Activated gamma-delta T cell treated with anti-CD3 and anti-CD28 coated beads, Interleukin-2, amount 50 U/mL, for 16 hours (primary cell): Measurements from ENCODE around the gene ZMYND8.
"Not testable (repeated sequence)": the region's sequence is repeated elsewhere in the genome, so short reads cannot be mapped to it uniquely, and the experiment has no call there.

ENCODE experiments used
- DNase-seq: peaks from one replicate; pipeline ENCODE4 v3.0.0-alpha.2; 2020; ENCODE audit warnings: low read depth

The ZMYND8 gene

DNA sequence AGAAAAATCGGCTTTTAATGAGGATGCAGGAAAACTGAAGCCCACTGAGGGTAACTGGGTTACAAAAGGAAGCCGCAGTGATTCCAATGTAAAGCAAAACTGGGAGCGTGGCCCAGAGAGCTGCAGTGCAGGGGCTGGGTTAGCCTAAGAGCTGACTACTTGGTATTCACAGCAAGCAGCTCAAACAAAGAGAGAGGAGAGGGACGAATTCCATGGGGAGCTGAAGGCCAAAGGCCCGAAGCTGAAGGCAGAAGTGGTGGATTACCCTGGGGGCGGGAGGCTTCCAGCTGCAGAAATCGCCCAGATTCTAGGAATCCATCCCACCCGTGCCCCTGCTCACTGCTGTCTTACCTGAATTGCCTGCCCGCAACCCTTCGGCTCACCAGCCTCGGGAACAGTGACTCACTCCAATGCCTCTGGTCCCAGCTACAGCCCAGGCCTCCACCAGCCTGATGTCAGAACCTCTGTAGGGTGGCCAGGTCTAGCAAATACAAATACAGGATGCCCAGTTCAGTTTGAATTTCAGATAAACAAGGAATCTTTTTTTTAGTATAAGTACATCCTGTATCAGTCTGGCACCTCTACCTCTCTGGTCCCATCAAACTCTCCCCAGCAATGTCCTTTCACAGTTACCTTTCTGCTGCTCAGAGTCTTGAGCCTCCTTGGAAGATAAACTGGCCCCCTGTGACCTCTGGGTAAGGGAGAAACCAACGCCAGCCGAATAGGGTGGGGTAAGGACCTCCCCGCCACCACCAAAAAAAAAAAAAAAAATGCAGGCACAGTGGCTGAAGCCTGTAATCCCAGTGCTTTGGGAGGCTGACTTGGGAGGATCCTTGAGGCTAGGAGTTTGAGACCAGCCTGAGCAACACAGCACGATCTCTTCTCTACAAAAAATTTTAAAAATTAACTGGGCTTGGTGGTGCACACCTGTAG, 14.6 kb upstream of the ZMYND8 start:
- DNase-seq = no peak

DNA sequence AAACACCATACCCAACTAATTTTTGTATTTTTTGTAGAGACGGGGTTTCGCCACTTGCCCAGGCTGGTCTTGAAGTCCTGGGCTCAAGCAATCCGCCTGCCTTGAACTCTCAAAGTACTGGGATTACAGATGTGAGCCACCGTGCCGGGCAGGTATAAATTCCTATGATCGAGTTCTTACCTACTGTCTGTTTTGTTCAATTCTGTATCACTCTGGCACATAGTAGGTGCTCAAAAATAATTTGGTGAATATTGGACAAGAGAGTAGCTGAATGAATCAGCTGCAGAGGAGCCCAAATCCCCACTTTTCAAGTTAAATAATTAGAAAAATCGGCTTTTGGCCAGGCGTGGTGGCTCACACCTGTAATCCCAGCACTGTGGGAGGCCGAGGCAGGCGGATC, 13.7 kb upstream of the ZMYND8 start:
- no peak for DNase-seq

DNA sequence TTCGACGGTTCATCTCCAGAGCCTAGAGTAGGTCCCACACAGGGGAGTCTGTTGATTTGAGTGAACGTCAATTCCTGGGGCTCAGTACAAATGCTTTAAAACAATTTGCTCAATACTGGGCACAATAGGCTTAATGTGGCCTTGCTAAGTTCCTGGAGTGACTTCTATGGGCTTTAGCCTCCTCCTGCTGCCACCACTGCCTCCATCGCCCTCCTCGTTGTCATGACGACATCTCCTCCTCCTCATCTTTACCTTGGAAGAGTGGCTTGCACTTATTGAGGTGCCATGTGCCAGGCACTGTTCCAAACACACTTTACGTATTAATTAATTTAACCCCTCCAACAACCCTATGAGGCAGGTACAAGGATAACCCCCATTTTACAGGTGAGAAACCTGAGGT, 11.8 kb upstream of the ZMYND8 start:
- DNase-seq = no peak

DNA sequence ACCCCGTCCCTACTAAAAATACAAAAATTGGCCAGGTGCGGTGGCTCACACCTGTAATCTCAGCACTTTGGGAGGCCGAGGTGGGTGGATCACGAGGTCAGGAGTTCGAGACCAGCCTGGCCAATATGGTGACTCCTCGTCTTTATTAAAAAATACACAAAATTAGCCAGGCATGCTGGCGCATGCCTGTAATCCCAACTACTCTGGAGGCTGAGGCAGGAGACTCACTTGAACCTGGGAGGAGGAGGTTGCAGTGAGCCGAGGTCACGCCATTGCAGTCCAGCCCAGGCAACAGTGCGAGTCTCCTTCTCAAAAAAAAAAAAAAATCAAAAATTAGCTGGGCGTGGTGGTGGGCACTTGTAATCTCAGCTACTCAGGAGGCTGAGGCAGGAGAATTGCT, 9.8 kb upstream of the ZMYND8 start:
- not testable (repeated sequence) for DNase-seq

DNA sequence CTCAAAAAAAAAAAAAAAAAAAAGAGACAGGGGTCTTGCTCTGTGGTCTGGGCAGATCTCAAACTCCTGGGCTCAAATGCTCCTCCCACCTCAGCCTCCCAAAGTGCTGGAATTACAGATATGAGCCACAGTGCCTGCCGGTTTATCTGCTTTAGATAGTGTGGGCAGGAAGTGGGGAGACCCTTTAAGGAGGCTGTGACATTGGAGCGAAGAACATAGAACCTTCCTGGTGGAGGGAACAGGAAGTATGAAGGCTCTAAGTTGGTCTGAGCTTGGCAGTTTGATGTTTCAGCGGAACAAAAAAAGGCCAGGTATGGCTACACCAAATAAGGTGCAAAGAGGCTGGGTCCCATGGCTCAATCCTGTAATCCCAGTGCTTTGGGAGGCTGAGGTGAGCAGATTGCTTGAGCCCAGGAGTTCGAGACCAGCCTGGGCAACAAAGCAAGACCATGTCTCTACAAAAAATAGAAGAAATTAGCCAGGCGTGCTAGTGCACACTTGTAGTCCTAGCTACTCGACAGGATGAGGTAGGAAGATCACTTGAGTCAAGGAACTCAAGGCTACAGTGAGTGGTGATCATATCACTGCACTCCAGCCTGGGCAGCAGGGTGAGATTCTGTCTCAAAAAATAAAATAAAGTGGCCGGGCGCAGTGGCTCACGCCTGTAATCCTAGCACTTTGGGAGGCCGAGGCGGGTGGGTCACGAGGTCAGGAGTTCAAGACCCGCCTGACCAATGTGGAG, 8.7 kb upstream of the ZMYND8 start:
- DNase-seq = no peak

DNA sequence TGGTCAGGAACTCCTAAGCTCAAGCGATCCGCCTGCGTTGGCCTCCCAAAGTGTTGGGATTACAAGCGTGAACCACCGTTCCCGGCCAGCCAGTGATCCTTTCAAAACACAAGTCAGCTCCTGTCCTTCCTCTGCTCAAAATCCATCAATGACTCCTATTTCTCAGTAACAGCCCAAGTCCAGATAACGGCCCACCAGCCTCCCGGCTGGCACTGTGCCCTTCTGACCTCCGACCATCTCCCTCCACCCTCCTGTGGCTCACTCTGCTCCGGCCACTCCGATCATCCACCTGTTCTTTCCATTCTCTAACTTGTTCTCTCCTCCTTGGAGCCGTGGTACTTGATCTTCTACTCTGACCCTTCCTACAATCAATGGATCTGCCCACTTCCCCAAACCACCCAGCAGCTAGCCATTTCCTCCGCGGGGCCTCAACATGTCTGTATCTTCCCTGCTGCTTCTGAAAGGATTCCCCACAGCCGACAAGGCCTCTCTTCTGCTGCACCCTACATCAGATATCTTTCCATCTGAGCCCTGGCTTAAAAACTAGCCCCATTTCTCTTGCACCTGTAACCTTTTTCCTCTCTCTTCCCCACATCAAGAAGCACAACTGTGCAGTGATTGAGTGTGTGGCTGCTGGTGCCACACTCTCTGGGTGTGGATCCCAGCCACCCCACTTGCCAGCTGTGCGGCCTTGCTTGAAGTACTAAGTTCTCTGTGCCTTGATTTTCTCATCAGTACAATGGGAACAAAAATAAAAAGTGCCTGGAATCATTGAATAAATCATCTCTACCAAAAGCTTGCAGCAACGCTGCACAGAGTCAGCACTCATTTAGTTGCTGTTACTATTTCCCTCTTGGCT, 6.1 kb upstream of the ZMYND8 start:
- DNase-seq = no peak

DNA sequence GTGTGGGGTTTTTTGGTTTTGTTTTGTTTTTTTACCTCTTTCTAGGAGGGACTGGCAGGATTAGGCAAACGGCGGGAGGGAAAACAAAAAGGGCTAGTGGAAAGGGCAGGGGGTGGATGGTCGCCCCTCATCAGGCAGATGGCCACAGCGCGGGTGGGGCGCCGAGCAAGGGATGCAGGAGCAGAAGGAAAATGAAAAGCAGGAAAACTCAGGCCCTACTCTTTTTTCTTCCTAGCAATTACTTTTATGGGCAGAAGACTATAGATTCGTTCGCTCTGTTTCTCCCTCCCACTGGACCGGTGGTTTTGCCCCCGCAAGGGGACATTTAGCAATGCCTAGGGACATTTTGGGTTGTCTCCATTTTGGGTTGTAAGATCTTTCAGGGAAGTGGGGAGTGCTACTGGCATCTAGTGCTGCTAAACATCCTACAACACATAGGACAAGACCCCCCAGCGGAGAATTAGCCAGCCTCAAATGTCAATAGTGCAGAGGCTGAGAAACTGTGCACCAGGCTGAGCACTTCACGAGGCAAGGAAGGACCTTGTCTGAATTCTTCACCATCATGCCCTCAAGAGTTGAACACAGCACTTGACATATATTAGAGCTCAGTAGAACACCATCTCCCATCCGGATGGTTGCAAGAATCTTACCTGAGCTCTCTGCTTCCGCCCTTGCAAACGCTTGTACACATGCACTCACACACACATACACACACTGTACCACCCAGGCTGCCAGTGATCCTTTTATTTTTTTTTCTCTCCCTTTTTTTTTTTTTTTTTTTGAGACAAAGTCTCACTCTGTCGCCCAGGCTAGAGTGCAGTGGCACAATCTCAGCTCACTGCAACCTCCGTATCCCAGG, 4.8 kb upstream of the ZMYND8 start:
- DNase-seq = no peak

DNA sequence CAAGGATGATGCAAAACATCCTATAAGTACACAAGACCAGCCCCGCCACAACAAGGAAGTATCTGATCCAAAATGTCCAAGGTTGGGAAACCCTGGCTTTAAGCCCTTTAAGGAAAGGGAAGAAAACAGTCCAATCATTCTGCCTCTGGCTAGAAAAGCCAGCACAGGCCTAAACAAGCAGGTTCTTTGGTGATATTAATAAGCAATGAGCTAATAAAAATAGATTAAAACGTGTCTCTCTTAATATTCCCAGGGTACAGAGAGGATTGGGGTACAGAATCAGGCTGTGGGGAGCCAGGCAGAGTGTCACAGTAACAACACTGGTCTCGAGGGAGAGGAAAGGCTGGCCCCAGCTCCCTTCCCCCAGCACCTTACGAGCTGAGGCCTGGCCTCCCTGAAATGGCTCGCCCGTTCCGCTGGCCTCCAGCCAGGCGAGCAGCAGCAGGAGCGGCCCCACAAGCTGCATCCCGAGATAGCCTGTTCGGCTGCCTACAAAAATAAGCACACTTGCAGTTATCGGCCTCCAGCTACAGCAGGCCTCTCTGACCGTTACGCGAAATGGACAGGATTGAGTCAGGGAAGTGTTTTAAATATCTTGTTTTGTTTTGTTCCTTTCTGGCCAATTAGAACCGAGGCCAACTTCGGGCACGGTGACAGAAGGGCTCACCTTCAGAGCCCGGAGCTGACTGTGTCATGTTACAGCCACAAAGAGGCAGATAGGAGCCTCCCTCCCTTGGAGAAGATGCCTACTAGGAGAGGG, 4.0 kb upstream of the ZMYND8 start:
- no peak for DNase-seq

DNA sequence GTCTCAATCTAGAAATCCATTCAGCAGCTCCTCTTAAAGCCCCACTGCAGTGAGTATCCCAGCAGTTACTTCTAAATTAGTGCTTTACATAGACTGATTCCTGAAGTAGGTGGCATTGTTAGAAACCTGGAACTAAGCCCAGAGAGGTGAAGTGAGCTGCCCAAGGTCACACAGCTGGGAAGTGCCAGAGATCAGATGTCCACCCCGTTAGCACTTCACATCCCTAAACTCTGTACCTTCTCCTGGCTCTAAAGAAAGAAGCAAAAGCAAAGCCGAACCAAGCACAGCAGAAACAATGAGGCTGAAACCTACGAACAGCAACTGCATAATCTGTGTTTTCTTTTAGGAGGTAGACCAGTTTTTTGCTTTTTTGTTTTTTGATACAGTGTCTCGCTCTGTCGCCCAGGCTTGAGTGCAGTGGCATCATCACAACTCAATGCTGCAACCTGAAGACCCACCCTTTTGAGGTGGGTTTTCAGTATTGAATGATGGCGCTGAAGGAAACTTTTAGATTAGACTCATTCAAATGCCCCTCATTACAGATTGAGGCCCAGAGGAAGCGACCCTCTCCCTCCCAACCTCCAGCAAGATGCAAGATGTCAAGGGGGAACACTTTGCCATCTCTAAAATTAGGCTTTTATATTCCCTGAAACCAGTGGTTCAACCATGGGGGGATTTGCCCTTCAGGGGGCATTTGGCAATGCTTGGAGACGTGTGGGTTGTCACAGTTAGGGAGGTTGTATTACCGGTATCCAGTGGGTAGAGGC, 3.2 kb upstream of the ZMYND8 start:
- no peak for DNase-seq

DNA sequence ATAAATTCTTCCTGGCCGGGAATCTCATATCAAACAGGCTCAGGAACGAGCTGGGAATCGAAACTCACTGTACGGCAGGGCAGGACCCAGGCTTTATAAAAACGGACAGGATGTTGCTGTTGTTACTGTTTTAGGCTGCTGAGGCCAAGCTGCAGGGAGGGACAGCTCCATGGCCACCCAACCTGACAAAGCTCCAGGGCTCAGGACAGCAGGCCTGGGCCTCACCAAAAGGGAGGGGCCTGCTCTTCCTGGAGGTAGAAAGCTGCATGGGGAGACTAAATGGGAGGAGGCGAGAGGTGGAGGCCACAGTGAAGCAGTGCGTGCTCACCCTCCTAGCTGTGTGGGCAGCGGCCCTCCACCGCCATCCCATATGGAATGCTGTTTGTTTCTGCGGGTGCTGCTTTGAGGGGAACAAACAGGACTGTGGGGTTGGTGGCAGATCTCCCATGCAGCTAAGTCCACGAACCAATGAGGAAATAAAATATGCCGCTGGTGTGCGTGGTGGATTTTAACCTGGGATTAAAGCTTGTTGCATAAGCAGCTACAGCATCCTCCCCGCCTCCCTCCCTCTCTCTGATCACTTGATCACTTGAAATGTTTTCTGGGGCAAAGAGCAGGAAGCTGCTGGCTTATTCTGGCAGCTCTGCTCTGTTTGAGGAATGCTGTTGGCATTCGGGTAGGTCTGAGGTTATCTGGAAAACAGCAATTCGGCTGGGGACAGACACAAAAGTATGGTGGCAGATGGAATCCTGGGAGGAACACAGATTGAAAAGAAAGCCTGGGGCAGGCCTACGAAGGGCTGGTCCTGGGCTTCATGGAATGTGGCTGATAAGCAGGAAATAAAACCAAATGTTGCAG, 2.4 kb upstream of the ZMYND8 start:
- DNase-seq = no peak

DNA sequence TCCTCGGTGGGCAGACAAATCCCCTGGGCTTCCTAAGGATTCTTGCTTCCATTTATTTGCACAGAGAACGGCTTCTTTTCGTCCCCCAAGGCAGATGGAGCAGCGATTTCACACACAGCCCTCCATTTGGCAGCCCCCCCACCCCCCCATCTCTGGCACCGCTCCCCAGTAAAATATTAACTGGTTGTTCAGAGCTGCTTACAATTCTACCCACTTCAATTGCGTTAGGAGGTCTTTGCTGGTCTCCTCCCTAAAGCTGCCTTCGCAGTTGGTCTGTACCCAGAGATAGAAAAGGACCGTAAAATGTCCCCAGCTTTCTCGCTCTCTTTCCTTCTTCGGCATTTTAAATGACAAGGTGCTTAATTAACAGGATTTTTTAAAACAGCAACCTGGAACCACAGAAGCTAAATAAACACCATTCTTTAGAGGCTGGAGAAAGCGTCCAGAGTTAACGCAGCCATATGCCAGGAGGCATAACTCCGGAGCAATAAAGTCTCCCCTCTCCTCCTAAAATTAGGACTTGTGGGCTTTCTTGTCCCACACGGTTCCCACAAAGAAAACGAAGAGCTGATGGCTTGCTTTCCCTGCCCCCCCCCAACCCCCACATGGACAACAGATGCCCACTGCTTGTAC, 1.7 kb upstream of the ZMYND8 start:
- DNase-seq = no peak

DNA sequence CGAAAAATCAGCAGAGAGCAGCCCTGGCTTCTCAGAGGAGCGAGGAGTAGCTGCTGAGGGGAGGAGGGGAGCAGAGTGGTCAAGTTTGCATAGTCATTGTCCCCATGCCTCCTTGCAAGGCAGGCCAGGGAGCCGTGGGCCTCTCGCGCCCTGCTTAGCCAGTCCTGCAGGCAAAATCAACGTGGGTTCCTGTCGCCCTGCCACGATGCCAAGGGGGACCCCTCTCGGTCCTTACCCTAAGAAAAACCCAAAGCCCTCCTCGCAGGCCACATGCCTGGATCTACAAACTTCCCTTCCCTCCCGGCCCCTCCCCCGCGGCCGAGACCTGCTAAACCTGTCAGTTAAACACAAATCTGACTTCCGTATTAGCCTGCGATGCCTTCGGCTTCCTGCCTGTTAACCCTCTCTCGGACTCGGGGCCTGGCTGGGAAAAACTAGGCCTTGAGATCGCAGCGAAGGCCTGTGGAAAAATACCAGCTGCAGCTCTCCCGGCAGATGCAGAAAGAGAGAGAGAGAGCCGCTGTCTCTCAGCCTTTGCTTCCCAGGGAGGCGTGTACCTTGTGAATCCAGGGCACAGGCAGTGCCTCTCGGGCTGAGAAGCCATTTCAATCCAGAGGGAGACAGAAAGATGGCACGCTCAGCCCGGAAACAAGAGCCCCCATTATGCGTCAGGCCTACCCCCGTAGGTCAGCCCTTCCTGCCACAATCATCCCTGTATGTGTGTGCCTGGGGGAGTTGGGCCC, 968 bp upstream of the ZMYND8 start:
- DNase-seq = peak; percentile 48

DNA sequence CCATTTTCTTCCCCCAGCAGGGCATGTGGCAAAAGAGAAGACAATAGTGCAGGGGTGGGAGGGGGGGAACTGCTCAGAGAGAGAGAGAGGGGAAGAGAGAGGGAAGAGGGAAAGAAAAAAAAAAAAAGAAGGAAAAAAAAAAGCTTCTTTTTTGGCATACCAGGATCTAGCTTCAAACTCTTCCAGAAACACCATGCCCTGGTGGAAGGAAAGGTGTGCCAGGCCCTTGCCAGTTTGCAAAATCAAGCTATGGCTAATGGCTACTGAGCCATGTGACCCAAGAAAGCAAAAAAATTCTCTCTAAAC, 326 bp downstream of the ZMYND8 start:
- DNase-seq = no peak

DNA sequence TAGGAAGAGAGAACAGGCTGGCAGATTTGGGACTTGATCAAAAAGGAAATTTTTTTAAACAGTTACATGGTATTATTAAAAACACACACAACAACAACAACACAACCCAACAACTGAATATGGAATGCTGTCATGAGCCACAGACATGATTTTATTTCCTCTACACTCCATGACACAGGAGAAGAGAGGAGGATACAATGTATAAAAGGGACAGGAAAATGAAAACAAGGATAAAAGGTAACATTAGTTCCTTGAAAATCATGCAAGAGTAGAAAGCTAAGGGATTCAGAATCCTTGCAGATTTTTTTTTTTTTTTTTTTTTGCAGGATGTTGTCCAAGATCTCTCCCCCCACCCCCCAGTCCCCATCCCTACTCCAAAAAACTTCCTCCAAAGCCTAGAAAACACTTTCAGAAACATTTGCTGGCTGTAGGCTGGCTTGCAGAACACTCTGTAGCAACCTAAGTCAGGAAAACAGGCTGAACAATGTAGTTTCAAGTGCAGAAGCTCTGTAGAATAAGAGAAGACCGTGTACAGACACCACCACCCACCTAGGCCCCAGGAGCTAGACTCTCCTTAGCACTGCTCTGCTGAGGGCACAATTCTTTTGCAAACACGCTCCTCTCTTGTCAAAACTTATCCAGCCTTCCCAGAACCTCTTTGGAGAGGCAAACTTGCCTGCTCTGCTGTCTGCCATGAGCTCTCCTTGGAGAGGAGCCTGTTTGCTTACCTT, 845 bp downstream of the ZMYND8 start:
- no peak for DNase-seq

DNA sequence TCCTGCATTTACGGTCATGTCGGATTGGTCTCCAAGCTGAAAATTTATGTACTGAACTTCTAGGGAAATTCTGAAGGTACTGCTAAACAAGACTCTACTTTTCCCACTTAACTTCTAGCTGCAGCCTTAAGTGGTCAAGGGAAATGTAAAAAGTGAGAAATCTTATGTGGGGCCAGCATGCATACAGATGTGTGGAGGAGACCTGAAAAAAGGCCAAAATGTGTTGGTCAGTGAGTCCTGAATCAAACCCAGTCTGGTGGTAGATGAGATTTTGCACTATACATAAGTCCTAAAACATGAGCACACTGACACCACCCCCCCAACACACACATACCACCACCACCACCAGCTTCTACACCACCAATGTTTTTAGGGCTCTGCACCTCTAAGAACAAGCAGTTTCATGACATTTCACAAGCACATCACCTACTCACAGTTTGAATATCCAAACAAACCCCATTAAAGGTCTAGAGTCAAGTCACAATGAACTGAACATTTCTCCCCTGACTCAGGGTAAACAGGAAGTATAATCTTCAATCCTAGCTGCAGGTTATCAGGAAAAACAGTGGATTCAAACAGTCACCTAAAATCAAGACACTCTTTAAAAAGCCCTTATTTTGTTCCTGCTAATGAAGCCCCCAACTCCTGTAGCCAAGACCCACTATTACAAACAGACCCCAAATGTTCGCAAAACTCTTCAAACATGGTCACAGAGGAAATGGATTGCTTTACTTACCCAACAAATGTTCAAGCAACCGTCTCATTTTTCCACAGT, 1.6 kb downstream of the ZMYND8 start:
- DNase-seq = no peak

DNA sequence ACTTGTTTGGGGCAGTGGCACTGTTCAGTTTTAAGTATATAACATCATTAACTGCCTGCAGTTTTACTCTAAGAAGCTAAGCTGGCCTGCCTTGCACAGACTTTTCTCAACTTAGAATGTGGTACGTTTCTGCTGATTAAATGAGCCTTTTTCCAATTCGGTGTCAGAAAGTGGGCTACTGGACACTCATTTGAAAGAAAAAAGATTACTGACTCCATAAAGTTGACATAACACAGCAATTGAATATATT, 2.1 kb downstream of the ZMYND8 start:
- no peak for DNase-seq
